K562 (cell line): ENCODE results near the gene CDC25B. TPM values are rescaled to one million over a fixed set of nuclear protein-coding genes. Genes with fewer than 3 reads are reported as not detected.

Experiments used
- ATAC-seq: fragments of 200-7000 bp; cut with Tn5 transposase; 3 replicates; pipeline ENCODE4 v1.9.1; 2020; ENCODE audit warnings: moderate library complexity
- BruUV-seq: library from RNA; stranded (reverse); fragments of 400-500 nt; replicated peaks from 2 replicates; lab custom pipeline; 2021; lab: Mats Ljungman, UMichigan
- CTCF ChIA-PET: fragments of 300-600 bp; formaldehyde crosslinking; extraction: SDS; loops from one replicate; lab custom pipeline; 2021; ENCODE audit warnings: low intra/inter-chr PET ratio; lab: Yijun Ruan, JAX
- POLR2A ChIA-PET: fragments of 300-600, 350-650 bp; sonication (Branson Sonifier 250); formaldehyde crosslinking; extraction: SDS; loops from one replicate; lab custom pipeline; 2021; ENCODE audit warnings: antibody characterized with exemption, inconsistent platforms; lab: Yijun Ruan, JAX
- DNase-seq, 4 experiments: peaks; one replicate each; pipeline versions ENCODE4 v3.0.0 to v3.0.0-alpha.2; 2011 to 2018; ENCODE audit warnings: low spot score in 3 of 4, mixed read lengths in 3 of 4; ENCODE audit errors: extremely low read depth in 1 of 4
- FAIRE-seq: peaks from 2 replicates; lab custom pipeline; 2011; peaks lifted over from hg19 to GRCh38; lab: Jason Lieb, UNC
- H2AFZ ChIP-seq: 2 replicates; pipeline ENCODE4 v1.6.0; 2011; ENCODE audit warnings: low read depth, low read length, control low read depth, inconsistent platforms
- H3K27ac ChIP-seq: fragments of 200-600 bp; 3 replicates; pipeline ENCODE4 v1.8.0; 2011; ENCODE audit warnings: low read depth, mild to moderate bottlenecking, control low read depth, inconsistent platforms, low read length, moderate library complexity, mixed read lengths; ENCODE audit errors: extremely low read depth
- H3K27me3 ChIP-seq, 2 experiments: fragments of 300-600 bp in 1 of 2; 2 replicates in 1 of 2; 3 replicates in 1 of 2; pipeline versions ENCODE4 v1.6.0 to v1.8.0; 2011; ENCODE audit warnings: inconsistent platforms in 2 of 2, low read length in 2 of 2, mild to moderate bottlenecking in 1 of 2, mixed read lengths in 1 of 2, moderate library complexity in 1 of 2; ENCODE audit not compliant: control insufficient read depth in 2 of 2, insufficient read depth in 2 of 2
- H3K36me3 ChIP-seq: fragments of 300-600 bp; 3 replicates; pipeline ENCODE4 v1.8.0; 2011; ENCODE audit warnings: mild to moderate bottlenecking, low read length, inconsistent platforms; ENCODE audit not compliant: control insufficient read depth, insufficient read depth
- H3K4me1 ChIP-seq, 2 experiments: fragments of 200-600 bp in 1 of 2; replicated peaks in 1 of 2; 2 replicates in 1 of 2; 3 replicates in 1 of 2; pipeline versions ENCODE4 v1.5.1 to v1.8.0; 2011; ENCODE audit warnings: inconsistent platforms in 2 of 2, low read length in 2 of 2, mild to moderate bottlenecking in 1 of 2, mixed read lengths in 1 of 2, moderate library complexity in 1 of 2; ENCODE audit not compliant: control insufficient read depth in 2 of 2, insufficient read depth in 2 of 2
- H3K4me2 ChIP-seq: 2 replicates; pipeline ENCODE4 v1.6.1; 2011; ENCODE audit warnings: low read length, control low read depth, inconsistent platforms, mixed read lengths; ENCODE audit not compliant: insufficient read depth
- H3K4me3 ChIP-seq: fragments of 200-600 bp; sonication (generic), shearing (Covaris generic); 2 replicates; pipeline ENCODE4 v1.5.1; 2016; ENCODE audit warnings: control low read depth, inconsistent platforms
- H3K79me2 ChIP-seq: fragments of 200-600 bp; 3 replicates; pipeline ENCODE4 v1.8.0; 2011; ENCODE audit warnings: low read length, inconsistent platforms; ENCODE audit not compliant: control insufficient read depth, insufficient read depth
- H3K9ac ChIP-seq, 2 experiments: 2 replicates each; pipeline versions ENCODE4 v1.6.0 to v1.6.1; 2011; ENCODE audit warnings: low read depth in 2 of 2, low read length in 2 of 2, control low read depth in 1 of 2, inconsistent platforms in 1 of 2, mild to moderate bottlenecking in 1 of 2, mixed read lengths in 1 of 2; ENCODE audit not compliant: insufficient read depth in 1 of 2
- H3K9me1 ChIP-seq: one replicate; pipeline ENCODE4 v1.6.0; 2011; ENCODE audit warnings: inconsistent platforms, mild to moderate bottlenecking, low read length, moderate library complexity; ENCODE audit not compliant: control insufficient read depth, insufficient read depth
- H3K9me3 ChIP-seq: replicated peaks from 2 replicates; pipeline ENCODE4 v1.5.1; 2011; ENCODE audit warnings: low read depth, low read length, inconsistent platforms; ENCODE audit not compliant: control insufficient read depth, insufficient read depth
- H4K20me1 ChIP-seq: replicated peaks from 2 replicates; pipeline ENCODE4 v1.6.1; 2011; ENCODE audit warnings: low read length, inconsistent platforms, mixed read lengths; ENCODE audit not compliant: control insufficient read depth, insufficient read depth
- CTBP1 ChIP-seq: fragments of 450-650 bp; IDR thresholded peaks from 2 replicates; pipeline ENCODE4 v1.6.1; 2016; ENCODE audit warnings: borderline replicate concordance
- GATAD2A ChIP-seq: fragments of 450-650 bp; IDR thresholded peaks from 2 replicates; pipeline ENCODE4 v1.6.1; 2017
- HEY1 ChIP-seq: fragments of 250-450 bp; sonication (Bioruptor Pico); IDR thresholded peaks from 2 replicates; pipeline ENCODE4 v1.5.0; 2020; ENCODE audit warnings: mild to moderate bottlenecking, moderate library complexity, borderline replicate concordance
- MED1 ChIP-seq: sonication (generic); formaldehyde crosslinking; IDR thresholded peaks from 2 replicates; pipeline ENCODE4 v1.8.1; 2023; ENCODE audit warnings: missing genetic modification reagents, borderline replicate concordance
- RBM15 ChIP-seq: fragments of 200-400 bp; formaldehyde crosslinking; IDR thresholded peaks from 2 replicates; pipeline ENCODE4 v1.6.1; 2018; ENCODE audit warnings: mild to moderate bottlenecking, low read length, moderate library complexity; ENCODE audit not compliant: insufficient read depth
- SETDB1 ChIP-seq: IDR thresholded peaks from one replicate; pipeline ENCODE4 v1.6.1; 2012; ENCODE audit warnings: low read length, control low read depth, inconsistent platforms
- SMAD3 ChIP-seq: fragments of 450-650 bp; formaldehyde crosslinking; conservative IDR thresholded peaks from 2 replicates; pipeline ENCODE4 v1.4.0; 2020; ENCODE audit warnings: mild to moderate bottlenecking
- SMARCE1 ChIP-seq: fragments of 450-650 bp; IDR thresholded peaks from 2 replicates; pipeline ENCODE4 v1.7.1; 2016; ENCODE audit warnings: mild to moderate bottlenecking
- TBL1XR1 ChIP-seq, 2 experiments: IDR thresholded peaks; 2 replicates each; pipeline ENCODE4 v1.6.1; 2012; ENCODE audit warnings: improper control_type of control experiment in 2 of 2, low read length in 2 of 2, mild to moderate bottlenecking in 1 of 2
- ZBTB8A ChIP-seq: fragments of 450-650 bp; IDR thresholded peaks from 2 replicates; pipeline ENCODE4 v1.6.1; 2018; ENCODE audit warnings: mild to moderate bottlenecking, moderate library complexity; ENCODE audit not compliant: partially characterized antibody
- WGBS: fragments of 100-300 bp; shearing (Covaris generic); methylation state at CpG from one replicate; pipeline ENCODE4 v1.1.6; 2016; ENCODE audit warnings: low coverage, mixed read lengths; ENCODE audit not compliant: insufficient coverage; ENCODE audit errors: missing lambda C conversion rate; 5-methylcytosine and 5-hydroxymethylcytosine counted together
- in situ Hi-C: fragments of 300-500 bp; cut with MboI; formaldehyde crosslinking; loops from 4 replicates; pipeline ENCODE4 v1.15.0; 2018; ENCODE audit warnings: inconsistent platforms, mixed read lengths
- intact Hi-C: fragments of 100-400 bp; cut with micrococcal nuclease; formaldehyde crosslinking; loops from 2 replicates; pipeline ENCODE4 v1.14.2; 2022
- polyA plus RNA-seq, 8 experiments: library from polyadenylated mRNA; depleted of rRNA in 4 of 8; stranded (reverse) in 5 of 8; unstranded in 3 of 8; fragments of >200 nt; fragmentation: Nextera tagmentation in 2 of 8; fragmentation: Illumina TruSeq in 1 of 8; extraction: Ambion mirVana in 2 of 8; extraction: Trizol in 1 of 8; gene quantifications; 2 replicates each; pipeline versions ENCODE4 v1.2.1 to v1.2.3, GENCODE V29; 2011 to 2014; ENCODE audit warnings: inconsistent platforms in 1 of 8, missing spikeins in 1 of 8
- total RNA-seq, 7 experiments: library from RNA; depleted of rRNA in 6 of 7; stranded (reverse); fragments of >200 nt in 6 of 7; fragmentation: Illumina TruSeq in 2 of 7; extraction: Trizol in 2 of 7; gene quantifications; 2 replicates each; pipeline versions ENCODE4 v1.2.1 to v1.2.3, GENCODE V29; 2011 to 2021; ENCODE audit warnings: low replicate concordance in 1 of 7
- TF ChIP-seq, protein P1 (sequence below): fragments of 250-450 bp; sonication (Bioruptor Pico); IDR thresholded peaks from 2 replicates; pipeline ENCODE4 v1.5.0; 2020; ENCODE audit warnings: mild to moderate bottlenecking, borderline replicate concordance
- TF ChIP-seq, protein P2 (sequence below): fragments of 250-450 bp; sonication (Bioruptor Pico); IDR thresholded peaks from 2 replicates; pipeline ENCODE4 v1.8.0; 2021; ENCODE audit warnings: borderline replicate concordance, mild to moderate bottlenecking, moderate library complexity; ENCODE audit not compliant: poor library complexity, severe bottlenecking
- TF ChIP-seq, protein P3 (sequence below): fragments of 200-800 bp; sonication (Bioruptor generic); IDR thresholded peaks from 2 replicates; pipeline ENCODE4 v1.6.1; 2016; ENCODE audit warnings: missing genetic modification characterization, missing compliant biosample characterization
- TF ChIP-seq, protein P4 (sequence below), 2 experiments: fragments of 450-650 bp; conservative IDR thresholded peaks; 2 replicates each; pipeline ENCODE4 v1.6.1; 2017; ENCODE audit warnings: mild to moderate bottlenecking in 2 of 2, moderate library complexity in 2 of 2

CDC25B gene
- total and polyA plus RNA-seq, 9 of the 15 experiments (the other 6 are each of a cell fraction or from before 2014, with no cell fraction given): 2.3 to 35.7 (median 9.5) TPM

DNA sequence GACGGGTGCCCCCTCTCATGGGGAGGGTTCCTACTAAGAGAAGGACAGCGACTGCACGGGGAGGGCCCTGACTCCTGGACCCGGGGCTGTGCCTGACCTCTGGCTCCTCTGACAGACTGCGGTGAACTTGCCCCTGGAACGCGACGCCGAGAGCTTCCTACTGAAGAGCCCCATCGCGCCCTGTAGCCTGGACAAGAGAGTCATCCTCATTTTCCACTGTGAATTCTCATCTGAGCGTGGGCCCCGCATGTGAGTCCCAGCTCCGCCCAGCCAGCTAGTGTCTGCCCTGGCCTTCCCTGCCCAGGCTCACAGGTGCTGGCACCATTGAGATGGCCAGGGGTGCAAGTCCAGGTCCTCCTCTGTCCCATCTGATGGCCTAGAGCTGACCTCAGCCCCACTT is 7.2 kb downstream of the CDC25B start:
- Histone ChIP-seq H3K9me1 (no peaks in the 10 kb centered on the region), H3K4me2 (no peak overlapping the region), H3K36me3 (peaks cover 69% of the 10 kb centered on the region; the same call in 2 of the 3 replicates), H3K9me3 (no peaks in the 10 kb centered on the region), H3K4me3 (no peak overlapping the region), H3K27ac (no peak overlapping the region), H3K9ac (no peak overlapping the region), H3K4me1 (peaks cover 8 to 28% of the 10 kb centered on the region in 2 experiments; a peak in 4 of 5 replicates), H4K20me1 (no peaks in the 10 kb centered on the region), H2AFZ (no peak overlapping the region), H3K79me2 (no peaks in the 10 kb centered on the region), H3K27me3 (no peaks in the 10 kb centered on the region)
- in situ Hi-C loops (no loop called here), intact Hi-C loops (no loop called here)
- FAIRE-seq: no peak
- ATAC-seq: no peak
- POLR2A ChIA-PET: no interaction called here
- WGBS: 87% methylated on average over 10 of the region's 14 CpGs
- CTCF ChIA-PET: no interaction called here
- no peak for DNase-seq
- no TSS peak for BruUV-seq
- TF ChIP-seq, protein P1, sequence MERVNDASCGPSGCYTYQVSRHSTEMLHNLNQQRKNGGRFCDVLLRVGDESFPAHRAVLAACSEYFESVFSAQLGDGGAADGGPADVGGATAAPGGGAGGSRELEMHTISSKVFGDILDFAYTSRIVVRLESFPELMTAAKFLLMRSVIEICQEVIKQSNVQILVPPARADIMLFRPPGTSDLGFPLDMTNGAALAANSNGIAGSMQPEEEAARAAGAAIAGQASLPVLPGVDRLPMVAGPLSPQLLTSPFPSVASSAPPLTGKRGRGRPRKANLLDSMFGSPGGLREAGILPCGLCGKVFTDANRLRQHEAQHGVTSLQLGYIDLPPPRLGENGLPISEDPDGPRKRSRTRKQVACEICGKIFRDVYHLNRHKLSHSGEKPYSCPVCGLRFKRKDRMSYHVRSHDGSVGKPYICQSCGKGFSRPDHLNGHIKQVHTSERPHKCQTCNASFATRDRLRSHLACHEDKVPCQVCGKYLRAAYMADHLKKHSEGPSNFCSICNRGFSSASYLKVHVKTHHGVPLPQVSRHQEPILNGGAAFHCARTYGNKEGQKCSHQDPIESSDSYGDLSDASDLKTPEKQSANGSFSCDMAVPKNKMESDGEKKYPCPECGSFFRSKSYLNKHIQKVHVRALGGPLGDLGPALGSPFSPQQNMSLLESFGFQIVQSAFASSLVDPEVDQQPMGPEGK (CRISPR knock-in tag): no peak
- no peak for TF ChIP-seq SMAD3 (CRISPR knock-in tag)
- no peak for TF ChIP-seq TBL1XR1 (IDR thresholded peaks at IDR 0.05; ENCODE audit: low read length in 2 of 2)
- TF ChIP-seq, protein P2, sequence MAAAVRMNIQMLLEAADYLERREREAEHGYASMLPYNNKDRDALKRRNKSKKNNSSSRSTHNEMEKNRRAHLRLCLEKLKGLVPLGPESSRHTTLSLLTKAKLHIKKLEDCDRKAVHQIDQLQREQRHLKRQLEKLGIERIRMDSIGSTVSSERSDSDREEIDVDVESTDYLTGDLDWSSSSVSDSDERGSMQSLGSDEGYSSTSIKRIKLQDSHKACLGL (CRISPR knock-in tag): no peak
- no peak for TF ChIP-seq ZBTB8A
- TF ChIP-seq SETDB1: no peak
- no peak for TF ChIP-seq RBM15
- TF ChIP-seq, protein P3, sequence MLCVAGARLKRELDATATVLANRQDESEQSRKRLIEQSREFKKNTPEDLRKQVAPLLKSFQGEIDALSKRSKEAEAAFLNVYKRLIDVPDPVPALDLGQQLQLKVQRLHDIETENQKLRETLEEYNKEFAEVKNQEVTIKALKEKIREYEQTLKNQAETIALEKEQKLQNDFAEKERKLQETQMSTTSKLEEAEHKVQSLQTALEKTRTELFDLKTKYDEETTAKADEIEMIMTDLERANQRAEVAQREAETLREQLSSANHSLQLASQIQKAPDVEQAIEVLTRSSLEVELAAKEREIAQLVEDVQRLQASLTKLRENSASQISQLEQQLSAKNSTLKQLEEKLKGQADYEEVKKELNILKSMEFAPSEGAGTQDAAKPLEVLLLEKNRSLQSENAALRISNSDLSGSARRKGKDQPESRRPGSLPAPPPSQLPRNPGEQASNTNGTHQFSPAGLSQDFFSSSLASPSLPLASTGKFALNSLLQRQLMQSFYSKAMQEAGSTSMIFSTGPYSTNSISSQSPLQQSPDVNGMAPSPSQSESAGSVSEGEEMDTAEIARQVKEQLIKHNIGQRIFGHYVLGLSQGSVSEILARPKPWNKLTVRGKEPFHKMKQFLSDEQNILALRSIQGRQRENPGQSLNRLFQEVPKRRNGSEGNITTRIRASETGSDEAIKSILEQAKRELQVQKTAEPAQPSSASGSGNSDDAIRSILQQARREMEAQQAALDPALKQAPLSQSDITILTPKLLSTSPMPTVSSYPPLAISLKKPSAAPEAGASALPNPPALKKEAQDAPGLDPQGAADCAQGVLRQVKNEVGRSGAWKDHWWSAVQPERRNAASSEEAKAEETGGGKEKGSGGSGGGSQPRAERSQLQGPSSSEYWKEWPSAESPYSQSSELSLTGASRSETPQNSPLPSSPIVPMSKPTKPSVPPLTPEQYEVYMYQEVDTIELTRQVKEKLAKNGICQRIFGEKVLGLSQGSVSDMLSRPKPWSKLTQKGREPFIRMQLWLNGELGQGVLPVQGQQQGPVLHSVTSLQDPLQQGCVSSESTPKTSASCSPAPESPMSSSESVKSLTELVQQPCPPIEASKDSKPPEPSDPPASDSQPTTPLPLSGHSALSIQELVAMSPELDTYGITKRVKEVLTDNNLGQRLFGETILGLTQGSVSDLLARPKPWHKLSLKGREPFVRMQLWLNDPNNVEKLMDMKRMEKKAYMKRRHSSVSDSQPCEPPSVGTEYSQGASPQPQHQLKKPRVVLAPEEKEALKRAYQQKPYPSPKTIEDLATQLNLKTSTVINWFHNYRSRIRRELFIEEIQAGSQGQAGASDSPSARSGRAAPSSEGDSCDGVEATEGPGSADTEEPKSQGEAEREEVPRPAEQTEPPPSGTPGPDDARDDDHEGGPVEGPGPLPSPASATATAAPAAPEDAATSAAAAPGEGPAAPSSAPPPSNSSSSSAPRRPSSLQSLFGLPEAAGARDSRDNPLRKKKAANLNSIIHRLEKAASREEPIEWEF (CRISPR knock-in tag): no peak
- TF ChIP-seq GATAD2A: no peak
- no peak for TF ChIP-seq HEY1 (CRISPR knock-in tag)
- no peak for TF ChIP-seq MED1 (CRISPR knock-in tag)
- TF ChIP-seq, protein P4, sequence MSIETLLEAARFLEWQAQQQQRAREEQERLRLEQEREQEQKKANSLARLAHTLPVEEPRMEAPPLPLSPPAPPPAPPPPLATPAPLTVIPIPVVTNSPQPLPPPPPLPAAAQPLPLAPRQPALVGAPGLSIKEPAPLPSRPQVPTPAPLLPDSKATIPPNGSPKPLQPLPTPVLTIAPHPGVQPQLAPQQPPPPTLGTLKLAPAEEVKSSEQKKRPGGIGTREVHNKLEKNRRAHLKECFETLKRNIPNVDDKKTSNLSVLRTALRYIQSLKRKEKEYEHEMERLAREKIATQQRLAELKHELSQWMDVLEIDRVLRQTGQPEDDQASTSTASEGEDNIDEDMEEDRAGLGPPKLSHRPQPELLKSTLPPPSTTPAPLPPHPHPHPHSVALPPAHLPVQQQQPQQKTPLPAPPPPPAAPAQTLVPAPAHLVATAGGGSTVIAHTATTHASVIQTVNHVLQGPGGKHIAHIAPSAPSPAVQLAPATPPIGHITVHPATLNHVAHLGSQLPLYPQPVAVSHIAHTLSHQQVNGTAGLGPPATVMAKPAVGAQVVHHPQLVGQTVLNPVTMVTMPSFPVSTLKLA (conservative IDR thresholded peaks at IDR 0.05): no peak
- TF ChIP-seq SMARCE1: no peak
- no peak for TF ChIP-seq CTBP1
